ENCODE results near the gene SELPLG.

GRCh38 chr12:108638141-108638827 is 4.6 kb upstream of the SELPLG start:
- TF ChIP-seq EZH2 (IDR thresholded peaks at IDR 0.05; ENCODE audit: borderline replicate concordance, low read depth, low read length, severe bottlenecking) (no peak), CTCF (IDR thresholded peaks at IDR 0.05; ENCODE audit: borderline replicate concordance, extremely low read depth, low read length, poor library complexity, severe bottlenecking) (no peak)
